GM19025 (cell line): Measurements from ENCODE around the gene ITM2B.
A peak's percentile ranks its signal among the peaks of the same experiment; 100 is the strongest.
"Not testable (repeated sequence)": the region's sequence is repeated elsewhere in the genome, so short reads cannot be mapped to it uniquely, and the experiment has no call there.

ENCODE experiments used
- ATAC-seq: cut with Tn5 transposase; IDR thresholded peaks from one replicate; pipeline ENCODE4 v1.9.1; 2021; ENCODE audit warnings: mild to moderate bottlenecking, low read depth, moderate library complexity; ENCODE audit not compliant: unreplicated experiment

ITM2B gene

DNA sequence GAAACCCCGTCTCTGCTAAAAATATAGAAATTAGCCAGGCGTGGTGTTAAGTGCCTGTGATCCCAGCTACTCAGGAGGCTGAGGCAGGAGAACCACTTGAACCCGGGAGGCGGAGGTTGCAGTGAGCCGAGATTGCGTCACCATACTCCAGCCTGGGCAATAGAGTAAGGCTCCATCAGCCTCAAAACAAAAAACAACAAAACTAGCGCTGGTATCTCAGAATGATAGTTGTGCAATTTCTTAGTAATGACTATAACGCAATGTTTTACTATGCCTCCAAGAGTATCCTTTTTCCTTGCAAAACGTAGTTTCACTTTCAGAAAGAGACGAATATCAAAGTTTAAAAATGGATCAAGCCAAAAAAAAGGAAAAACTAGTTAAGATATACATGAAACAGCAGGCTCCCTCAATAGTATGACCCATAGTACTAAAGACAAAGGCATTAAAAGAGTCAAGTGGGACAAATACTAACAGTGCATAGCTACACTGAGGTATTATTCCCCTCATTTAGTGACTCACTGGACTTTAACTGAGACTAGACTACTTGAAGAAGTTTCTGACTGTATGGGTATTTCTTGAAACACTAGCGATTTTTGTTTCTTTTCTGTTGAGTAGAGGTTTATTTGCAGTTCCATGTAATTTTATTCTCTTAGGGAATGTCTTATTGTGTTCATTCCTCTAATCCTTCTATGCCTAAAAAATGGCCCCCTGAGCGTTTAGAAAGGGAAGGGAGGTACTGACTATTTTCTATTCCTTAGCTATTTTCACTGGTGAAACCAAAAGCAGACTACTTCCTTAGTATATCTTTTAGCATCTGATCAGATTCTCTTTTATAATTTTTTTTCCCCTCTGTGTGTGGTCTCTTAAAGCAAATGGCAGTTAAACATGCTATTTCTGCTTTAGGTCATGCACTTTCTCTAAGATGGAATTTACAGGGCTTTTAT is 10.4 kb upstream of the ITM2B start:
- ATAC-seq: no peak

DNA sequence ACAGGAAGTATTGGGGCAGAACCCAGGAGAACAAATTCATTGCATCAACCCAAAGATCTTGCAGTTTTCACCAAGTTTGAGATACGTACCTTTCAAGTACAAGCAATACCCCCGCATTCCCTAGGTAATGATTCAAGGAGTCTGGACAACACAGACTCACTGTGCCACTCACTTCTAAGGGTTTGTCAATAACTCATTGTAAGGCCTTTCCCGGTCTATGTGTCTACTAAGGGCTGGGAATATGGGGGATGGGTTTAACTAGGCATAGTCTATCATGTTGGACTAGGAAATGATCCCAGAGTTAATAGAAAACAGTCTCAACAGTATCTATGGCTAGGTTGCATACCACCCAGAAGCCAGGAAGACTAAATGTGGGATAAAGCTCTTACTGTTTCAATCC is 8.3 kb upstream of the ITM2B start:
- ATAC-seq: no peak

DNA sequence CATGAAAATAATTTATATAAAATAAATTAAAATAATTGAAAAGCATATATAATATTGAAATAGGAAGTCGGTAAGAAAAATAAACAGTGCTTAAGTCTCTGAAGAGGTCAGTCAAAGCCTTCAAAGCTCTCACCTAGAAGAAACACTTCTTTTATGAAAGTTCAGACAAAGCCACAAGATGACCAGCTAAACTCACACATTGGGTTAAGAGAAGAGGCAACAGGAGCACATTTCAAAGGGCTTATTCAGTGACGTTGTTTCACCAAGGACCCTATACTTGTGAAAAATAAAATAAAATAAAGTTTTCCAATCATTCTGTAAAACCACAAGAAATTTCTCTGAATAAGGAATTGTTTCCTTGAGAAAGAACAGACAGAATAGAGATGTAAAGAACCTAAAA is 2.5 kb upstream of the ITM2B start:
- no peak for ATAC-seq

DNA sequence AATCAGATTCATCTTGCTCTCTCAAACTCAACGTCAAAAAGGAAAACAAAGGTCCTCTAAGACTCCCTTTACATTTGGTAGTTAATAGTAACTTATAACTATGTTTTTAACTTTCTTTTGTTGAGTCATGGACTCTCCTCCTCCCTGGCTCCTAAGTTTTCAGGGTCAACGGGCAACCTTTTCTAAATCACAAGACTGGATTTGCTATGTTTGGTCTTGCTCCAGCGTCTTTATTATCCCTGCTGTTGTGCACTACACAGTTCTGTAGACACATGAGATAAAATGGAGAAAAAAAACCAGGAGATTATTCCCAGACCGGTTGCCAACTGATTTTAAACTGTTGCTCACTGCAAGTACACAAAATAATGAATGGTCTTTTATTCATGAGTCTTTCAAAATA is 1.9 kb upstream of the ITM2B start:
- ATAC-seq: no peak

DNA sequence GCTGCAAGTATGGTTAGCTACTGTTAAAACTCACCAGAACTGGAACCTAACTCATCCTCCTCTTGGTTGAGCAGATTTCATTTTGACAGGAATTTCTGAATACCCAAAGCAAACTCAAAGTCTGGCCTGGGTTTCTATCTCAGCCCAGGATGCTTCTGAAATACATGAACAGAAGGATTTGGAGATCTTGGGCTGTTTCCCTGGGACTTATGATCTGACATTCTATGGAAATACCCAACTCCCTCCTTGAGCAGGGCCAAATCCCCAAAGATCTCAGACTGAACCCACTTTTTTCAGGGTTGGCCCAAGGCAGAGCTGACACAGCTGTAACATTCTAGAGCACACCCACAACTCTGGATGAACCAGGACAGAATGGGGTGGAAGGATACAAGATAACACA is 1.1 kb upstream of the ITM2B start:
- ATAC-seq: no peak

GRCh38 chr13:48232420-48233045 is 473 bp upstream of the ITM2B start:
- ATAC-seq: peak; percentile 23

- no peak for ATAC-seq
These were observed 983 bp downstream of the ITM2B start for GRCh38 chr13:48233889-48234488.

GRCh38 chr13:48234566-48235340 is 1.7 kb downstream of the ITM2B start:
- ATAC-seq: no peak

- ATAC-seq: no peak
These were observed 2.5 kb downstream of the ITM2B start for GRCh38 chr13:48235341-48236135.

GRCh38 chr13:48236528-48237353 is 3.7 kb downstream of the ITM2B start:
- ATAC-seq: no peak

- not testable (repeated sequence) for ATAC-seq
These were observed 6.4 kb downstream of the ITM2B start for GRCh38 chr13:48239369-48239768.

DNA sequence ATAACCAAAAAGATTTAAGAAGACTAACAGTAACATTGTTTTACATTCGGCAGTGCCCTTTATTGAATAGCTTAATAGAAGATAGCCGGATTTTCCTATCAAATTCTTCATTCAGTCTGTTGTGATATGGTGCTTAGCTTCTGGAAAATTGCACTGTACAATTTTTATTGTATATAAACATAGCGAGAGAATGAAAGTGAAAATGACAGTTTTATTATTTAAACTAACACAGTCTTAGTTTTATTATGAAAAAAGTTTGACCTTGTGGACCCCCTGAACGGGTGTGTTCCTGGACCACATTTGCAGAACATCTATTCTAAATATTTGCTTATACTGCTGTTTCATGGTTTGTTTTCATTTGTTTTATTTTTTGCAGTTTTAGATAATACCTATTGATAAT is 8.6 kb downstream of the ITM2B start:
- no peak for ATAC-seq

DNA sequence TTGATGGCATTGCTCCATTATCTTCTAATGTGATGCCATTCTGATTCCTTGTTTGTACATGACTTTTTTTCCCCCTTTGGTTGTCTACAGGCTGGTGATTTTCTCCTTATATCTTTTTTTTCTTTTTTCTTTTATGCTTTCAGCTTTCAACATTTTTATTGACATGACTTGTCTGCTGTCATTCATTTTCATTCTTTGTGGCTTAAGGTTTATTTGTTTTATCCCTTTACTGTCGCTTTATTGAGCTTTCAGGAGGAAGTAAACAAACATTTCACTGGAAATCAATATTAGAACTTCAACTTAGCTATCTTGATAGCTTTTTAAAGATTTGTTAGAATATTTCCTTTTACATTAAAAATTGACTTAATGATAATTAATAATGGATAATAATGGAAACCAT is 9.7 kb downstream of the ITM2B start:
- ATAC-seq: no peak

- no peak for ATAC-seq
These were observed 11.2 kb downstream of the ITM2B start for GRCh38 chr13:48244159-48244558.

DNA sequence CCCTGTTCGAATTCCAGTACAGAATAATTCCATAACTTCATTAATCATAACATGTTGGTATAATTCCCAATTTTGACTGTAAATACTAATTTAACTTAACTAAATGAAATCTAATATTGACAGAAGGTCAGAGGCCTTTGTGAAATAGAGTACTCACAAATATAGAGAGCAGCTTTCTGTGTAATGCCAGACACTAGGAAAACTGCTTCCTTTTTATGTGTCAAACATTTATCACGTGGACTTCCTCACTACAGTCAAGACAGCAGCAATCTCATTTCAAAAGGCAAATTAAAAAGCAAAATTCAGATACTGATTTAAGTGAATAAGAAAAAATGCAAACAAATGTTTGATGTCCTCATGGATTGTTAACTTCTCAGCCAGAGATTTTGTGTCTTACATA is 13.1 kb downstream of the ITM2B start:
- ATAC-seq: no peak

DNA sequence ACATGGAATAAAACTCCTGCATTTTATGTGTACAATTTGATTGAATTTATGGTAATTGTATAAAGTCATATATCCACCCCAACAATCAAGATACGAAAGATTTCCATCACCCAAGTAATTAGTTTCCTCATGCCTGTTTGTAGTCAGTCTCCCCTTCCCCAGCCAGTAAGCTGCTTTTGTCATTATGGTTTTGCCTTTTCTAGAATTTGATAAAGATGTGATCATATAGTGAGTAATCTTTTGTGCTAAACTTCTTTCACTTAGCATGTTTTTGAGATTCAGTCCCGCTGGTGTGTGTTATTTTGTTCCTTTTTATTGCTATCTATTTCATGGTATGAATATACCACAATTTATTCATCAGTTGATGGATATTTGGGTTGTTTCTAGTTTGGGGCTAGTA is 16.0 kb downstream of the ITM2B start:
- no peak for ATAC-seq

DNA sequence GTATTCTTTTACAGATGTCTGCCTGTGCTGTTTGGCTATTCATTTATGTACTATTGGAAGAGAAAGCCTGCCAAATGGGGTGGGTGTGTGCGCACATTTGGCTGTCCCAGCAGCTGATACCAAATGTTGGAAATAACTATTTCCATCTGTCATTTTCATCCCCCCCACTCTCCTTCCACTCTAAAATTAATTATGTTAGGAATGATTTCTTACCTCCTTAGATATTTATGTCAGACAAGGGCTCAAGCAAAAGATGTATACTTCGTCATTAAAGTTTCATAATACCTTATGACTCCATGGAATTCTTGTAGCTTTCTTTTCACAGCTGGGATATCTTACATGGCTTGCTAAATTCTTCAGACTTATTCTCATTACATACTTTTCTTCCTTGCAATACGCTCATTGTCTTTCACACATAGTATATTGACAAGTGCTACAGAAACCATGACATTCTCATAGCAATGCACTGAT is 18.6 kb downstream of the ITM2B start:
- ATAC-seq: no peak

- ATAC-seq: no peak
These were observed 19.2 kb downstream of the ITM2B start for GRCh38 chr13:48252176-48252575.

- ATAC-seq: no peak
These were observed 20.8 kb downstream of the ITM2B start for GRCh38 chr13:48253849-48254248.
